PC-9 (cell line): Measurements from ENCODE around the gene NEDD9. TPM values are rescaled to one million over a fixed set of nuclear protein-coding genes. Genes with fewer than 3 reads are reported as not detected.

Experiments used
- BruUV-seq: library from RNA; stranded (reverse); fragments of 400-500 nt; replicated peaks from 2 replicates; lab custom pipeline; 2021; lab: Mats Ljungman, UMichigan
- CTCF ChIA-PET: fragments of 300-600 bp; sonication (Branson Sonifier 250); formaldehyde crosslinking; loops from one replicate; lab custom pipeline; 2022; ENCODE audit warnings: antibody characterized with exemption; lab: Charles Lee
- POLR2A ChIA-PET: fragments of 300-600 bp; sonication (Branson Sonifier 250); formaldehyde crosslinking; loops from one replicate; lab custom pipeline; 2022; ENCODE audit warnings: antibody characterized with exemption; ENCODE audit not compliant: unreplicated experiment; lab: Charles Lee
- DNase-seq, 2 experiments: peaks; one replicate each; pipeline versions ENCODE4 v3.0.0 to v3.0.0-alpha.2; 2015 to 2022; ENCODE audit warnings: mixed read lengths in 1 of 2
- H2AFZ ChIP-seq: fragments of 200-600 bp; sonication (generic); 2 replicates; pipeline ENCODE4 v1.8.1; 2017; ENCODE audit warnings: antibody characterized with exemption
- H3F3A ChIP-seq: fragments of 200-600 bp; sonication (generic); 2 replicates; pipeline ENCODE4 v1.8.1; 2017; ENCODE audit warnings: antibody characterized with exemption, mild to moderate bottlenecking, low read depth; ENCODE audit not compliant: insufficient read depth
- H3K27ac ChIP-seq: fragments of 200-600 bp; sonication (generic); 2 replicates; pipeline ENCODE4 v1.6.1; 2016; ENCODE audit warnings: mixed run types
- H3K27me3 ChIP-seq: fragments of 200-600 bp; sonication (generic); 2 replicates; pipeline ENCODE4 v1.6.1; 2016; ENCODE audit warnings: low read depth, mixed run types; ENCODE audit not compliant: insufficient read depth
- H3K36me3 ChIP-seq: fragments of 200-600 bp; sonication (generic); 2 replicates; pipeline ENCODE4 v1.6.1; 2016; ENCODE audit warnings: low read depth, mixed run types
- H3K4me1 ChIP-seq: fragments of 200-600 bp; sonication (generic); replicated peaks from 2 replicates; pipeline ENCODE4 v1.6.1; 2016; ENCODE audit warnings: mixed run types; ENCODE audit not compliant: insufficient read depth
- H3K4me2 ChIP-seq: fragments of 200-600 bp; sonication (generic); 2 replicates; pipeline ENCODE4 v1.6.1; 2017; ENCODE audit warnings: mixed run types
- H3K4me3 ChIP-seq: fragments of 200-600 bp; sonication (generic); 2 replicates; pipeline ENCODE4 v1.6.1; 2016; ENCODE audit warnings: mixed run types
- H3K79me2 ChIP-seq: fragments of 200-600 bp; sonication (generic); 2 replicates; pipeline ENCODE4 v1.6.1; 2017; ENCODE audit warnings: low read depth, mixed run types
- H3K9me2 ChIP-seq: fragments of 200-600 bp; sonication (generic); 2 replicates; pipeline ENCODE4 v1.8.1; 2017; ENCODE audit warnings: mild to moderate bottlenecking; ENCODE audit not compliant: insufficient read depth
- H3K9me3 ChIP-seq: fragments of 200-600 bp; sonication (generic); 2 replicates; pipeline ENCODE4 v1.8.1; 2016; ENCODE audit warnings: low read depth; ENCODE audit not compliant: insufficient read depth
- H4K20me1 ChIP-seq: fragments of 200-600 bp; sonication (generic); 2 replicates; pipeline ENCODE4 v1.8.1; 2017; ENCODE audit not compliant: insufficient read depth
- EZH2 ChIP-seq: fragments of 200-600 bp; sonication (generic); IDR thresholded peaks from 2 replicates; pipeline ENCODE4 v1.8.0; 2017; ENCODE audit warnings: antibody characterized with exemption, low read depth
- intact Hi-C: fragments of 100-400 bp; cut with micrococcal nuclease; formaldehyde crosslinking; loops from one replicate; pipeline ENCODE4 v1.10.0; 2022; ENCODE audit not compliant: unreplicated experiment
- total RNA-seq: library from RNA; stranded (reverse); gene quantifications from 2 replicates; pipeline ENCODE4 v1.2.3, GENCODE V29; 2021
- TF ChIP-seq, protein P1 (sequence below): fragments of 200-600 bp; sonication (generic); conservative IDR thresholded peaks from 2 replicates; pipeline ENCODE4 v1.6.1; 2017; ENCODE audit warnings: mixed run types, antibody characterized with exemption, mild to moderate bottlenecking, moderate library complexity

Gene NEDD9
- total RNA-seq, 1 experiment from 2014 or later, result 57.5 TPM

DNA sequence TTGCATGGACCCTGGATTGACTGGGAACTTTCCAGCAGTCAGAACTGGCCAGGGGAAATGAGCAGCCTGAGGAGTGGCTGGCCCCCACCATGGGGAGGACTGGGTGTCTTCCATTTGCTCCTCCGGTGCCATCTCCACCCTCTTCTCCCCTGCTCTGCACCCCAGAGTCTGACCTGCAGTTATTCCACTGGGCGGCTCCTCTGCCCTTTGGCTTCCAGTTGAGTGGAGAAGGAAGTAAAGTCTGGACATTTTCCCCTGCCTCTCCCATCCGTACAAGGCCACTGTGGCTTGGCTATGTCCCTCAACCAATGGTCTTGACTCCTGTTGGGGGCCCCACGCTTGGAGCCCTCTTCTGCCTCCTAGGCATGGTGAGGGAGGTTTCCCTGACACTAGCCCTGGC, 47.9 kb upstream of the NEDD9 start:
- H3K4me1 ChIP-seq, result peaks cover 10% of the 10 kb centered on the region; the same call in 1 of the 2 replicates
- H3K79me2 ChIP-seq, result no peaks in the 10 kb centered on the region
- POLR2A ChIA-PET, result no interaction called here
- no peaks in the 10 kb centered on the region for H3K9me2 ChIP-seq
- H3K27me3 ChIP-seq, result no peaks in the 10 kb centered on the region
- TF ChIP-seq EZH2, result no peak
- TF ChIP-seq, protein P1, sequence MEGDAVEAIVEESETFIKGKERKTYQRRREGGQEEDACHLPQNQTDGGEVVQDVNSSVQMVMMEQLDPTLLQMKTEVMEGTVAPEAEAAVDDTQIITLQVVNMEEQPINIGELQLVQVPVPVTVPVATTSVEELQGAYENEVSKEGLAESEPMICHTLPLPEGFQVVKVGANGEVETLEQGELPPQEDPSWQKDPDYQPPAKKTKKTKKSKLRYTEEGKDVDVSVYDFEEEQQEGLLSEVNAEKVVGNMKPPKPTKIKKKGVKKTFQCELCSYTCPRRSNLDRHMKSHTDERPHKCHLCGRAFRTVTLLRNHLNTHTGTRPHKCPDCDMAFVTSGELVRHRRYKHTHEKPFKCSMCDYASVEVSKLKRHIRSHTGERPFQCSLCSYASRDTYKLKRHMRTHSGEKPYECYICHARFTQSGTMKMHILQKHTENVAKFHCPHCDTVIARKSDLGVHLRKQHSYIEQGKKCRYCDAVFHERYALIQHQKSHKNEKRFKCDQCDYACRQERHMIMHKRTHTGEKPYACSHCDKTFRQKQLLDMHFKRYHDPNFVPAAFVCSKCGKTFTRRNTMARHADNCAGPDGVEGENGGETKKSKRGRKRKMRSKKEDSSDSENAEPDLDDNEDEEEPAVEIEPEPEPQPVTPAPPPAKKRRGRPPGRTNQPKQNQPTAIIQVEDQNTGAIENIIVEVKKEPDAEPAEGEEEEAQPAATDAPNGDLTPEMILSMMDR, result no peak
- CTCF ChIA-PET, result no interaction called here
- H3F3A ChIP-seq, result no peaks in the 10 kb centered on the region
- no peak overlapping the region for H3K4me3 ChIP-seq
- BruUV-seq, result no TSS peak
- H2AFZ ChIP-seq, result no peak overlapping the region
- DNase-seq, result no peak
- no peaks in the 10 kb centered on the region for H3K36me3 ChIP-seq
- no peaks in the 10 kb centered on the region for H4K20me1 ChIP-seq
- H3K9me3 ChIP-seq, result no peaks in the 10 kb centered on the region
- intact Hi-C loops, result no loop called here
- H3K4me2 ChIP-seq, result no peak overlapping the region
- no peak overlapping the region for H3K27ac ChIP-seq

GRCh38 chr6:11279284-11279689, 46.8 kb upstream of the NEDD9 start:
- Histone ChIP-seq H2AFZ (no peak overlapping the region), H3K4me1 (peaks cover 10% of the 10 kb centered on the region; the same call in 1 of the 2 replicates), H3K9me2 (no peaks in the 10 kb centered on the region), H3K4me2 (no peak overlapping the region), H3F3A (no peaks in the 10 kb centered on the region), H3K36me3 (no peaks in the 10 kb centered on the region), H3K79me2 (no peaks in the 10 kb centered on the region), H3K27ac (no peak overlapping the region), H3K4me3 (no peak overlapping the region), H3K9me3 (no peaks in the 10 kb centered on the region), H3K27me3 (no peaks in the 10 kb centered on the region), H4K20me1 (no peaks in the 10 kb centered on the region)
- ChIA-PET CTCF (no interaction called here), POLR2A (no interaction called here)
- DNase-seq, result no peak
- TF ChIP-seq, protein P1, result no peak
- no peak for TF ChIP-seq EZH2
- intact Hi-C loops, result no loop called here
- BruUV-seq, result no TSS peak

- Histone ChIP-seq H3K4me3 (no peak overlapping the region), H3K9me2 (no peaks in the 10 kb centered on the region), H3K9me3 (no peaks in the 10 kb centered on the region), H3K27ac (no peak overlapping the region), H3K79me2 (no peaks in the 10 kb centered on the region), H3K4me2 (no peak overlapping the region), H3K36me3 (no peaks in the 10 kb centered on the region), H4K20me1 (no peaks in the 10 kb centered on the region), H3F3A (no peaks in the 10 kb centered on the region), H3K4me1 (peaks cover 10% of the 10 kb centered on the region; the same call in 1 of the 2 replicates), H3K27me3 (no peaks in the 10 kb centered on the region), H2AFZ (no peak overlapping the region)
- intact Hi-C loops, result no loop called here
- DNase-seq, result no peak
- BruUV-seq, result no TSS peak
- CTCF ChIA-PET, result interaction anchor here (1.1 kb wide), 1 partner anchor 19 kb away, joined by 3 read pairs; no protein-coding TSS in a partner anchor
- TF ChIP-seq, protein P1, result no peak
- no peak for TF ChIP-seq EZH2
- POLR2A ChIA-PET, result interaction anchor here (0.6 to 0.7 kb wide), 2 partner anchors 40 to 128 kb away, joined by 3 to 4 read pairs; no protein-coding TSS in a partner anchor
Observed at GRCh38 chr6:11278207-11278559, 45.7 kb upstream of the NEDD9 start.
